IPS-18c (cell line): ENCODE measurements around the gene PIP5K1B.
"Not testable (repeated sequence)": the region's sequence is repeated elsewhere in the genome, so short reads cannot be mapped to it uniquely, and the experiment has no call there.

Experiments used
- H3K4me3 ChIP-seq: 2 replicates; pipeline ENCODE4 v1.7.0; 2013; ENCODE audit warnings: low read depth, mild to moderate bottlenecking, low read length, moderate library complexity; ENCODE audit not compliant: insufficient read depth
- H3K9me3 ChIP-seq: one replicate; pipeline ENCODE4 v1.6.1; 2013; ENCODE audit warnings: mild to moderate bottlenecking, low read length, moderate library complexity; ENCODE audit not compliant: control insufficient read depth, insufficient read depth

PIP5K1B gene

GRCh38 chr9:68704814-68705530 is at the start of gene PIP5K1B:
Gene PIP5K1B (plus strand): TSS chr9:68705240. CDS start chr9:68822615, 117,375 bp downstream.
- H3K9me3 ChIP-seq: no peaks in the 10 kb centered on the region
- peak within 1 kb of the TSS; percentile 71 for H3K4me3 ChIP-seq

GRCh38 chr9:68664036-68664435 is 41.0 kb upstream of the PIP5K1B start:
- no peaks in the 10 kb centered on the region for H3K9me3 ChIP-seq
- H3K4me3 ChIP-seq: no peak overlapping the region

- Histone ChIP-seq H3K9me3 (no peaks in the 10 kb centered on the region), H3K4me3 (no peak overlapping the region)
Observed at GRCh38 chr9:68668127-68668526, 36.9 kb upstream of the PIP5K1B start.

- H3K4me3 ChIP-seq: no peak overlapping the region
- H3K9me3 ChIP-seq: no peaks in the 10 kb centered on the region
Observed at GRCh38 chr9:68669218-68669617, 35.8 kb upstream of the PIP5K1B start.

- Histone ChIP-seq H3K9me3 (no peaks in the 10 kb centered on the region), H3K4me3 (no peak overlapping the region)
Observed at GRCh38 chr9:68672215-68672614, 32.8 kb upstream of the PIP5K1B start.

- no peak overlapping the region for H3K4me3 ChIP-seq
- H3K9me3 ChIP-seq: no peaks in the 10 kb centered on the region
Observed at GRCh38 chr9:68672625-68673024, 32.4 kb upstream of the PIP5K1B start.

GRCh38 chr9:68678430-68678829 is 26.6 kb upstream of the PIP5K1B start:
- H3K4me3 ChIP-seq: no peak overlapping the region
- no peaks in the 10 kb centered on the region for H3K9me3 ChIP-seq

GRCh38 chr9:68683433-68683832 is 21.6 kb upstream of the PIP5K1B start:
- Histone ChIP-seq H3K9me3 (no peaks in the 10 kb centered on the region), H3K4me3 (no peak overlapping the region)

GRCh38 chr9:68685213-68685612 is 19.8 kb upstream of the PIP5K1B start:
- H3K9me3 ChIP-seq: no peaks in the 10 kb centered on the region
- no peak overlapping the region for H3K4me3 ChIP-seq

GRCh38 chr9:68685770-68686169 is 19.3 kb upstream of the PIP5K1B start:
- H3K4me3 ChIP-seq: no peak overlapping the region
- H3K9me3 ChIP-seq: no peaks in the 10 kb centered on the region

- Histone ChIP-seq H3K9me3 (no peaks in the 10 kb centered on the region), H3K4me3 (no peak overlapping the region)
Observed at GRCh38 chr9:68690088-68690487, 15.0 kb upstream of the PIP5K1B start.

- no peaks in the 10 kb centered on the region for H3K9me3 ChIP-seq
Observed at GRCh38 chr9:68692519-68692918, 12.5 kb upstream of the PIP5K1B start.

GRCh38 chr9:68694125-68694524 is 10.9 kb upstream of the PIP5K1B start:
- H3K9me3 ChIP-seq: no peaks in the 10 kb centered on the region
- no peak overlapping the region for H3K4me3 ChIP-seq

More at GRCh38 chr9:68692519-68692918, 12.5 kb upstream of the PIP5K1B start:
- no peak overlapping the region for H3K4me3 ChIP-seq

GRCh38 chr9:68697851-68698250 is 7.2 kb upstream of the PIP5K1B start:
- Histone ChIP-seq H3K9me3 (no peaks in the 10 kb centered on the region), H3K4me3 (no peak overlapping the region)

GRCh38 chr9:68698943-68699509 is 6.0 kb upstream of the PIP5K1B start:
- no peak overlapping the region for H3K4me3 ChIP-seq
- no peaks in the 10 kb centered on the region for H3K9me3 ChIP-seq

- not testable (repeated sequence) for H3K9me3 ChIP-seq, H3K4me3 ChIP-seq
Observed at GRCh38 chr9:68699625-68700024, 5.4 kb upstream of the PIP5K1B start.

- H3K4me3 ChIP-seq: no peak overlapping the region
- no peaks in the 10 kb centered on the region for H3K9me3 ChIP-seq
Observed at GRCh38 chr9:68702493-68702892, 2.5 kb upstream of the PIP5K1B start.

GRCh38 chr9:68703672-68704071 is 1.4 kb upstream of the PIP5K1B start:
- Histone ChIP-seq H3K4me3 (no peak overlapping the region), H3K9me3 (no peaks in the 10 kb centered on the region)

GRCh38 chr9:68704498-68704813 is 584 bp upstream of the PIP5K1B start:
- Histone ChIP-seq H3K4me3 (peak overlapping the region; percentile 71), H3K9me3 (no peaks in the 10 kb centered on the region)
